Stimulated activated CD4-positive, alpha-beta T cell treated with anti-CD3 and anti-CD28 coated beads, TNF-alpha, amount 100 ng/mL, for 4 hours (primary cell): ENCODE results near the gene FUT4.
"Not testable (repeated sequence)": the region's sequence is repeated elsewhere in the genome, so short reads cannot be mapped to it uniquely, and the experiment has no call there.

Experiments
- DNase-seq, 3 experiments: peaks; one replicate each; pipeline ENCODE4 v3.0.0-alpha.2; 2020; ENCODE audit warnings: low read depth in 3 of 3

Gene FUT4

GRCh38 chr11:94543695-94544645 lies at the start of gene FUT4:
FUT4 (plus strand) TSS chr11:94543921; CDS start chr11:94544134, 213 bp downstream.
- peak; percentile 37 to 61 (median 45) for DNase-seq

GRCh38 chr11:94494126-94494680 lies 49.5 kb upstream of the FUT4 start:
- DNase-seq = no peak

- no peak for DNase-seq
Observed at GRCh38 chr11:94500181-94500580, 43.5 kb upstream of the FUT4 start.

- no peak for DNase-seq
Observed at GRCh38 chr11:94501522-94501921, 42.2 kb upstream of the FUT4 start.

GRCh38 chr11:94504689-94505293 lies 38.9 kb upstream of the FUT4 start:
- no peak for DNase-seq

GRCh38 chr11:94506513-94506912 lies 37.2 kb upstream of the FUT4 start:
- DNase-seq = not testable (repeated sequence)

- DNase-seq = no peak
Observed at GRCh38 chr11:94507485-94507884, 36.2 kb upstream of the FUT4 start.

- peak in 2 of 3 experiments; percentile 23 to 40 for DNase-seq
Observed at GRCh38 chr11:94511932-94512781, 31.6 kb upstream of the FUT4 start, which contains the start of gene C11orf97. C11orf97 (plus strand) TSS chr11:94512461; CDS start chr11:94512529, 68 bp downstream.

- no peak for DNase-seq
Observed at GRCh38 chr11:94513091-94513490, 30.6 kb upstream of the FUT4 start.

GRCh38 chr11:94515398-94515797 lies 28.3 kb upstream of the FUT4 start:
- DNase-seq = no peak

GRCh38 chr11:94516725-94517124 lies 27.0 kb upstream of the FUT4 start:
- DNase-seq = no peak

GRCh38 chr11:94518300-94518699 lies 25.4 kb upstream of the FUT4 start:
- DNase-seq = no peak

GRCh38 chr11:94519478-94520084 lies 24.1 kb upstream of the FUT4 start:
- no peak for DNase-seq

- no peak for DNase-seq
Observed at GRCh38 chr11:94521684-94522083, 22.0 kb upstream of the FUT4 start.

GRCh38 chr11:94524341-94524740 lies 19.4 kb upstream of the FUT4 start:
- DNase-seq = no peak

GRCh38 chr11:94525546-94526324 lies 18.0 kb upstream of the FUT4 start:
- no peak for DNase-seq

GRCh38 chr11:94526645-94527438 lies 16.9 kb upstream of the FUT4 start:
- DNase-seq = no peak

- DNase-seq = no peak
Observed at GRCh38 chr11:94528551-94528950, 15.2 kb upstream of the FUT4 start.

- no peak for DNase-seq
Observed at GRCh38 chr11:94532211-94532610, 11.5 kb upstream of the FUT4 start.

- DNase-seq = no peak
Observed at GRCh38 chr11:94533206-94533605, 10.5 kb upstream of the FUT4 start.
